DMS79 (cell line): Measurements from ENCODE around the gene OR12D3.
"Not testable (repeated sequence)": the region's sequence is repeated elsewhere in the genome, so short reads cannot be mapped to it uniquely, and the experiment has no call there.

Experiments
- DNase-seq: peaks from one replicate; lab custom pipeline; 2025; lab: John Stamatoyannopoulos, UW

The OR12D3 gene

GRCh38 chr6:29375191-29375590 is at the start of gene OR12D3:
Gene OR12D3 (minus strand): TSS chr6:29375291. CDS start chr6:29375287, 4 bp downstream.
- DNase-seq: no peak

DNA sequence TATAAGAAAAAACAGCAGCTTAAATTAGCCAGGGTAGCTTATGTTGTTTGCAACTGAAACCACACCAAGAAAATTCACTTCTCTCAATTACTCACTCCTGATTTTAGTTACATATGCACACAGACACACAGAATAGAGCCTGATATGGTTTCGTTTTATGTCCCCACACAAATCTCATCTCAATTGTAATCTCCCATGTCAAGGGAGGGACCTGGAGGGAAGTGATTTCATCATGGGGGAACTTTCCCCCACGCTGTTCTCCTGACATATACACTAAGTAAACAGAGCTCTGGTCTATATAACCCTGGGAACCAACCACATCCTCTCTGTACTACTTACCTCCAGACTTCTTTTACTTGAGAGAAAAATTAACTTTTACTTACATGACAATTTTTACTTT is 49.5 kb upstream of the OR12D3 start:
- no peak for DNase-seq

DNA sequence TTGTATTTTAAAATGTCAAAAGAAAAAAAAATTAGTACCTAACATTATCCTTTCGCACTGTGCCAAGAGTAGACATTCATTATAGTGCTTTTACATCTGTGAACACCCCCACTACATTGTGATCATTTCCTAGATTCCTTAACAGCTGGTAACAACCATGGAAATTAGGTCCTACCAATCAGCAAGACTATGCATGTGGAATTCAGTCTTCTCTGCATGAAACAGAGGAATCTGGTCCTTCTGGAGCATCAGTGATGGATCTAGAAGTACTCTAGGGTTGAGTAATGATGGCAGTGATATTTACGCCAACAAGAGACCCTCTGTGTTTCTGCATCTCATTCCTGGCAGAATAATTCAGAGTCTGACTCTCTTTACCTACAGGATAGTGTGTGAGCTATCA is 49.1 kb upstream of the OR12D3 start:
- no peak for DNase-seq

DNA sequence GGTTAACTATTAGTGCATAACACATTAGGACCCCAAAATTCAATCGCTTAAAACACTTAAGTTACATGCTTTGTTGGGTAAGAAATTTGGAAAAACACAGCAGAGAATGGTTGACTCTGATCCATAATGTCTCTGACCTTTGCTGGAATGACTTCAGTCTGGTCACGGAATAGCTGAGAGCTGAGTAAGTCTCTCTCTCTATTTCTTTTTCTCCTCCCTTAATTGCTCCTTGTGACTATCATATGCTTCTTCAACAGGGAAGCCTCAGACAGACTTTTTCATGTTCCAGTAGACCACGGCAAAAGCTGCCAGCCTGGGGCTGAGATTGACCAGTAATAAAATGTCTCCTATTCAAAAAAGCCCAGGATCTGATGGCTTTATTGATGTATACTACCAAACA is 44.4 kb upstream of the OR12D3 start:
- DNase-seq: no peak

DNA sequence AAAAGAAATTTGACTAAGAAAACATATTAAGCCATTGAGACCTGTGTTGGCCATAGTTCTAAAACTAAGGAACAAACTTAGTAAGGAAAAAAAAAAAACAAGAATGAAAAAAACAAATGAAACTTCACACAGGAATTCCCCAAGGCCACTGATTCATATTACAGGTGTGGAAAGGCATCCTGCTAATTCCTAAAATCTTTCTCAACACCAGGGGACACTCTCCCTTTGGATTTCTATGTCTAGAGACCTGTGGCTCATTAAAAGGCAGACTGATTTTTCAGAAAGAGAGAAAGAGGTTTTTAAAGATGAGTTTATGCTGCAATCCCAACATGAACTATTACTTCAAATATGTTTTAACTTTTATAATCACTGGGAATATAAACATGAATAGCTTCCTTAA is 39.5 kb upstream of the OR12D3 start, which contains the start of gene OR12D1:
TSS of gene OR12D1 (plus strand) at position 341 of the 400 bp plus-strand sequence.
- no peak for DNase-seq

- DNase-seq: no peak
These were observed 28.7 kb upstream of the OR12D3 start for GRCh38 chr6:29403801-29404200.

GRCh38 chr6:29399525-29399924 is 24.4 kb upstream of the OR12D3 start:
- no peak for DNase-seq

- DNase-seq: no peak
These were observed 20.2 kb upstream of the OR12D3 start, which contains the start of gene OR12D2 for GRCh38 chr6:29395331-29395730. Gene OR12D2 (plus strand): TSS chr6:29395631. CDS start chr6:29396700, 1,069 bp downstream.

- no peak for DNase-seq
These were observed 13.4 kb upstream of the OR12D3 start for GRCh38 chr6:29388533-29388932.

- no peak for DNase-seq
These were observed 912 bp upstream of the OR12D3 start for GRCh38 chr6:29376003-29376402.

- DNase-seq: no peak
These were observed 6.3 kb downstream of the OR12D3 start, which contains the start of gene OR5V1 for GRCh38 chr6:29368765-29369164. Gene OR5V1 (minus strand): TSS chr6:29368865. CDS start chr6:29356195, 12,670 bp downstream.

GRCh38 chr6:29355603-29356002 is 19.5 kb downstream of the OR12D3 start:
- no peak for DNase-seq

DNA sequence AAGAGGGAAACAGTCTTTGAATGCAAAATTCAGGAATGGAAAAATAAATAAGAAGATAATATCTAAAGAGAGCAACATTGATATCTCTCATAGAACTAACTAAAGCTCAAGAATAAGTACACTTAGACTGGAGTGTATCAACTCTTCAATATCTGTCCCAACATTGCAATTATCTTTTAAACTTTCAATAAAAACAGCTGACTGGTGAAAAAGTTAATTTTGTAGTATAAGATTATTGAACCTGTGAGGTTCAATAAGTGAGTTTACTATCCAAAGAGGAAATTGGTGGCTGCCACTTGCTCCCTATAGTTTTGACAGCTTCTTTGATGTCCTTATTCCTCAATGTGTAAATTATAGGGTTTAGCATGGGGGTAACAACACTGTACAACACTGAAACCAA is 20.1 kb downstream of the OR12D3 start:
- no peak for DNase-seq

- not testable (repeated sequence) for DNase-seq
These were observed 25.7 kb downstream of the OR12D3 start for GRCh38 chr6:29349348-29349747.

DNA sequence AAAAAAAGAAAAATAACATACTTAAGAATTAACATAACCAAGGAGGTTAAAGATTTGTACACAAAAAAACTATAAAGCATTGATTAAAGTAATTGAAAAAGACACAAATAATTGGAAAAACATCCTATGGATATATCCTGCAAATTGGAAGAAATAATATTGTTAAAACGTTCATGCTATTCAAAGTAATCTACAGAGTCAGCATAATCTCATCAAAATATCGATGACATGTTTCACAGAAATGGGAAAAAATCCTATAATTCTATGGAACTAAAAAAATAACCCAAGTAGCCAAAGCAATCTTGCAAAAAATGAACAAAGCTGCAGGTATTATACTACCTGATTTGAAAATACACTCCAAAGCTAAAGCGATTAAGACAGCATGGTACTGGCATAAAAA is 29.7 kb downstream of the OR12D3 start:
- DNase-seq: no peak

DNA sequence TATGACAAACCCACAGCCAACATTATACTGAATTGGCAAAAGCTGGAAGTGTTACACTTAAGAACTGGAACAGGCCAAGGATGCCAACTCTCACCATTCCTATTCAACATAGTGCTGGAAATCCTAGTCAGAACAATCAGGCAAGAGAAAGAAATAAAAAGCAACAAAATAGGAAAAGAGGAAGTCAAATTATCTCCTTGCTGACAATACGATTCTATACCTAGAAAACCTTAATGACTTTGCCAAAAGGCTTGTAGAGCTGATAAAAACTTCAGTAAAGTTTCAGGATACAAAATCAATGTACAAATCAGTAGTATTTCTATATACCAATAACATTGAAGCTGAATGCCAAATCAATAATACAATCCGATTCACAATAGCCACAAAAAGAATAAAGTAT is 38.8 kb downstream of the OR12D3 start:
- DNase-seq: no peak

DNA sequence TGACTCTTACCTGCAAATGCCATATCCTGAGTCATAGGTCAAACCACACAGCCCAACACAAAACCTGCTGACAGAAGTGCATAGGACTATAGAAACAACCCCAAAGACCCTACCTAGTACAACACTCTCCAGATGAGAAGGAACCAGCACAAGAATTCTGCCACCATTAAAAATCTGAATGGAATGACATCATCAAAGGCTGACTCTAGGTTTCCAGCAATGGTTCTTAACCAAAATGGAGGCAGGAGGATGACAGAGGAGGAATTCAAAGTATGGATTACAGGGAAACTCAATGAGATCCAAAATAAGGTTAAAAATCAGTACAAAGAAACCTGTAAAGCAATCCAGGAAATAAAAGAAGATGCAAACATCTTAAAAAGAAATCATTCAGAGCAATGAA is 42.4 kb downstream of the OR12D3 start:
- no peak for DNase-seq

DNA sequence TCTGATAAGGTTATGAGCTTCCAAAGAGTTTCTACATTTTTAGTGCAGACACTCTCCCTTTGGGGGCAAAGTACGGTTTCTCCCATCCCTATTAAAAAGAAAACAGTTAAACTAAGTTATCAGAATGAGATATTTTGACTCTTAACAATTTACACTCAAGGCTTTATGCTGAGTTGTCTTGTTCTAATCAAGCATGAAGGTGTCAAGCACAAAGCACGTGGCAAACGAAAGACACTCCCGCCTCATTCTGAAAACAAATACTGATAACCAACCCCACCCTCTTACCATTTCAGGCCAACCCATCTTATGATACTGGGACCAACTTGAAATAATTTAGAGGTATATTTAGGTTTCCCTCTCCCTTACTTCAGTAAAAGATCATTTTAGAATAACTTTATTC is 49.3 kb downstream of the OR12D3 start:
- no peak for DNase-seq
